Dermis blood vessel endothelial cell (primary cell): Measurements from ENCODE around the gene NCAPD2. TPM values are rescaled to one million over a fixed set of nuclear protein-coding genes. Genes with fewer than 3 reads are reported as not detected.
"Not testable (repeated sequence)": the region's sequence is repeated elsewhere in the genome, so short reads cannot be mapped to it uniquely, and the experiment has no call there.

Experiments used
- DNase-seq: peaks from one replicate; pipeline ENCODE4 v3.0.0; 2010
- total RNA-seq: library from RNA; depleted of rRNA; stranded (reverse); fragments of >200 nt; gene quantifications from 2 replicates; pipeline ENCODE4 v1.2.3, GENCODE V29; 2014

Gene NCAPD2
- total RNA-seq, 1 donor from 2014 or later = 28.2 TPM

DNA sequence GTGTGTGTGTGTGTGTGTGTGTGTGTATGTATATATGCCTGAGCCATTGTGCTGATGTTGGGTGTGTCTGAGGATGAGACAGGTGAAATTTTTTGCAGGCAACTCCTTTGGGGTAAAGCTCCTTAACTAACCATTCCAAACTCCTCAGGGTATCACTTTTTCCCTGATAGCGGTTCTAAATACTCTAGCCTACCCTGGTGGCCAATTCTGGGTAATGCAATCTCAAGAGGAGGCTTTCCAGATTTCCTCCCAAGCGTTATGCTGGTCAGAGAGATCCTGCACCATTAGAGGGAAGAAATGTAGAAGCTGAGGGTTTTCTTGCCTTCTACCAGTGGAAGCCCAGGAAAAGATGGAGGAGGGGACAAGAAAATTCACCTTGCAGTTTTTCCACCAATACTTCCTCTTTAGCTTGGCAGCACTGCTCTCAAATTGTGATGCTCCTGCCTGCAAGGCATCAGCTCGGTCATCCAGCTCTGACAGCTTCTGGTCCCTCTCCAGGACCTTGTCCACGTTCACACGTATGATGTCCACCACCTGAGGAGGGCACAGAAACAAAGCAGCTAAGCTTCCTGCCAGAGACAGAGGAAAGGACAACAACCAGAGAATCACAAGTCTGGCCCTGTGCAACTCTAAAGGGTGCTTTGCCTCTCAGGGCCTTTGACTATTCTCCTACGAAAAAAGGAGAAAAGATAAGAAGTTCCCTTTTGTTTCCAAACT is 28.3 kb upstream of the NCAPD2 start:
- peak; percentile 89 for DNase-seq

GRCh38 chr12:6466184-6466573 is 27.7 kb upstream of the NCAPD2 start:
- DNase-seq = no peak

- DNase-seq = not testable (repeated sequence)
These were observed 27.2 kb upstream of the NCAPD2 start for GRCh38 chr12:6466751-6467150.

DNA sequence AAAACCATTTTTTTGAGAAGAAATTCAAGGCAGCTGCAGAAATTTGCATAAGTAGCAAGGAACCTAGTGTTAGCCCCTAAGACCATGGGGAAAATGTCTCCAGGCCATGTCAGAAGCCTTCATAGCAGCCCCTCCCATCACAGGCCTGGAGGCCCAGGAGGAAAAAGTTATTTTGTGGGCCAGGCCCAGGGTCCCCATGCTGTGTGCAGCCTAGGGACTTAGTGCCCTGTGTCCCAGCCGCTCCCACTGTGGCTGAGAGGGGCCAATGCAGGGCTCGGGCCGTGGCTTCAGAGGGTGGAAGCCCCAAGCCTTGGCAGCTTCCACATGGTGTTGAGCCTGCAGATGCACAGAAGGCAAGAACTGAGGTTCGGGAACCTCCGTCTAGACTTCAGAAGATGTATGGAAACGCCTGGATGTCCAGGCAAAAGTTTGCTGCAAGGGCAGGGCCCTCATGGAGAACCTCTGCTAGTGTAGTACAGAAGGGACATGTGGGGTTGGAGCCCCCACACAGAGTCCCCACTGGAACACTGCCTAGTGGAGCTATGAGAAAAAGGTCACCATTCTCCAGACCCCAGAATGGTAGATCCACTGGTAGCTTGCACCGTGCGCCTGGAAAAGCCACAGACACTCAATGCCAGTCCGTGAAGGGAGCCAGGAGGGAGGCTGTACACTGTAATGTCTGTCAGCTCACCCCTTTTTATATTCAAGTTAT is 26.2 kb upstream of the NCAPD2 start:
- not testable (repeated sequence) for DNase-seq

DNA sequence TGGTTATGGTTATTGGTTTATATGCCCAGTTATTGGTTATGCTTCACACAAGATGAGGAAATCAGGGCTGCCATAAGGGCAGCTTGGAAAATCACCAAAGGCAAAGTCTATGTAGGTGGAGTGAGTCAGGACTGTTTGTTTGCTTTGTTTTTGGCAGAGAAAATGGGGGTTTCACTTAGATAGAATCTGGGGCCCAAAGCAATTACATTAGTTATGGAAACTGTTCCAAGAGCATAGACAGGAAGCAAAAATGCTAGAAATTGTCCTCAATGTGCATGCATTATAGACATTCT is 25.7 kb upstream of the NCAPD2 start:
- no peak for DNase-seq

DNA sequence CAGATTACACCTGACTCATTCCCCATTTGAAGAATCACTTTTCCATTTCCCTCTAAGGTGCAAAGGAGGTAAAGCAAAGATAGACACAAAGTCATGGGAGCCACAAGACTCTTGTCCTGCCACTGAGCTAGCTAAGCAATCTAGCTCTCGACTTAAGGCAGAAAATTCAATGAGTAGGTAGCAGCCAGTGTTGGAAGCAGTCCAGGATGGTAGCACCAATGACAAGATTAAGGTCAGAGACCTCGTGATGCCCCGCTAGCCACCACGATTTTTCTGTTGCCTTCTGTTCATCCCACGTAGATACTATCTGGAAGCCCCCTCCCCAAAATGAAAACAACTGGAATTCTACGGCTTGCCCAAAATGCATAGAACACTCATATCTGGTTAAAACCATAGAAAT is 24.8 kb upstream of the NCAPD2 start:
- no peak for DNase-seq

GRCh38 chr12:6469609-6470374 is 24.1 kb upstream of the NCAPD2 start:
- peak; percentile 17 for DNase-seq

GRCh38 chr12:6470375-6471163 is 23.3 kb upstream of the NCAPD2 start, which contains the start of gene VAMP1:
VAMP1 (minus strand) TSS chr12:6470677; CDS start chr12:6470531, 146 bp downstream.
- DNase-seq = peak; percentile 97

GRCh38 chr12:6471989-6472360 is 21.9 kb upstream of the NCAPD2 start:
- DNase-seq = no peak

DNA sequence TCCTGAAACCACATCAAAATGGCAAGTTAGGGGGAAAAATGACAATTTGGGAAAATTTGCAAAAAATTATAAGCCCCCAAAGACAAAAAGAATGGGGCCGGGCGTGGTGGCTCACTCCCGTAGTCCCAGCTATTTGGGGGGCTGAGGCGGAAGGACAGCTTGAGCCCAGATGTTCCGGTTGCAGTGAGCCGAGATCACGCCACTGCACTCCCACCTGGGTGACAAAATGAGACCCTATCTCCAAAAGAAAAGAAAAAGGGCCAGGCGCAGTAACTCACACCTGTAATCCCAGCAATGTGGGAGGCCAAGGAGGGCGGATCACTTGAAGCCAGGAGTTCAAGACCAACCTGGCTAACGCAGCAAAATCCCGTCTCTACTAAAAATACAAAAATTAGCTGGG is 21.4 kb upstream of the NCAPD2 start:
- no peak for DNase-seq

- DNase-seq = not testable (repeated sequence)
These were observed 18.5 kb upstream of the NCAPD2 start for GRCh38 chr12:6475233-6475975.

DNA sequence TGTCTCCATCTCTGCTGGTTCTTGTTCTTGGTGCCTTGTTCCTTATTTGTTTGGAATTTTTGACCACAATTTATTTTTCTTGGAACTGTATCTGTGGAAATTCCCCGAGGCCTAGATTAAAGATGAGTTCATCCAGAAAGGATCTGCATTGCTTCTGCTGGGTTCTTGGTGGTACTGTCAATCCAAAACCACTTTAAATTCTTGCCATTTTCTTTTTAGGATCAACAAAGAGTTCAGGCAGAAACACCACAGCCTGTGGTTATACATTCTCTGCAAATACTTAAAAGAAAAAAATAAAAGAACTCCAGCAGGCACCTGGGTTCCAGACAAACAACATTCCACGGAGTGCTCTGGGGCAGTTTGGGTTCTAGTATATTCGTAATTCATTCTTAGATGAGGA is 17.4 kb upstream of the NCAPD2 start:
- no peak for DNase-seq

- DNase-seq = not testable (repeated sequence)
These were observed 16.1 kb upstream of the NCAPD2 start for GRCh38 chr12:6477601-6478377.

GRCh38 chr12:6478416-6478815 is 15.5 kb upstream of the NCAPD2 start:
- DNase-seq = no peak

- no peak for DNase-seq
These were observed 5.7 kb upstream of the NCAPD2 start for GRCh38 chr12:6488240-6488639.

DNA sequence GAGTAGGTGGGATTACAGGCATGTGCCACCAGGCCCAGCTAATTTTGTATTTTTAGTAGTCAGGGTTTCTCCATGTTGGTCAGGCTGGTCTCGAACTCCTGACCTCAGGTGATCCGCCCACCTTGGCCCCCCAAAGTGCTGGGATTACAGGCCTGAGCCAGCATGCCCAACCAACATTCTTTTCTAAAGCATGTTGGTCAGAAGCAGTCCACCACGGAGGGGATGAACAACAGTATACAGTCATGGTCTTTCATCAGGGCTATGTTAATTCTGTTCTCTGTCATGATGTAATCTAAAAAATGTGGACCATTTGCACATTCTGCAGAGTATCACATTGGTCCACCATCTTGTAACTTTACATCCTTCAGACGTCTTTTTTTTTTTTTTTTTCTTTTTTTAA is 4.5 kb upstream of the NCAPD2 start:
- DNase-seq = no peak

DNA sequence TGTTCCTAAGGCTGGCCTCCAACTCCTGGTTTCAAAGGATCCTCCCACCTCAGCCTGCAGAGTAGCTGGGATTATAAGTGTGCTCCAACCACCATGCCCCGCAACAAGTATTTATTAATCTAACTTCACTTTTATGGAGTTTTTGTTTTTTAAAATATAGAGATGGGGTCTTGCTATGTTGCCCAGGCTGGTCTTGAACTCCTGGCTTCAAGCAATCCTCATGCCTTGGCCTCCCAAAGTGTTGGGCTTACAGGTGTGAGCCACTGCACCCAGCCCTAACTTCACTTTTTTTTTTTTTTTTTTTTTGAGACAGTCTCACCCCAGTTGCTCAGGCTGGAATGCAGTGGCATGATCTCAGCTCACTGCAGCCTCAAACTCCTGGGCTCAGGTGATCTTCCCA is 3.2 kb upstream of the NCAPD2 start:
- not testable (repeated sequence) for DNase-seq

GRCh38 chr12:6492838-6493496 is 935 bp upstream of the NCAPD2 start, which contains the start of gene MRPL51:
MRPL51 (minus strand) TSS chr12:6493262; CDS start chr12:6493136, 126 bp downstream.
- DNase-seq = peak; percentile 95

GRCh38 chr12:6494258-6494743 is 399 bp downstream of the NCAPD2 start:
- no peak for DNase-seq

DNA sequence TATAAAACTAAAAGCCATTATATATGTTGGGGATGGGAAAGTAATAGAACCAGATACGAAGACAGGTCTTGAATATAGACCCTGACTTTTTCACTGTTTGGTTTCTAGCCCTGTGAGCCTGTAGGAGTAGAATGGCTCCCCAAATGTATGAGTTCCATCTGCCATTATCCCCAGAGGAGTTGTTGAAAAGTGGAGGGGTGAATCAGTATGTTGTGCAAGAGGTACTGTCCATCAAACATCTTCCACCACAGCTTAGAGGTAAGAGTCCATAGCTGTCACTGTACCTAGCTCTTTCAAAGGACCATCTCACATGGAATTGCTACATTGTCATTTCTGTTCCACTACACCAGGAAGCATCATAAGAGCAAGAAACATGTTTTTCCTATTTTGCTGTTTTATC is 1.1 kb downstream of the NCAPD2 start:
- DNase-seq = no peak
